Neural cell (in vitro differentiated cells): ENCODE data around the gene GNA12.

Source experiments
- EP300 ChIP-seq: fragments of 450-650 bp; conservative IDR thresholded peaks from 2 replicates; pipeline ENCODE4 v1.6.1; 2014; ENCODE audit warnings: antibody characterized with exemption, mild to moderate bottlenecking, moderate library complexity; ENCODE audit not compliant: poor library complexity, severe bottlenecking
- MXI1 ChIP-seq: fragments of 450-650 bp; conservative IDR thresholded peaks from 2 replicates; pipeline ENCODE4 v1.6.1; 2014; ENCODE audit warnings: antibody characterized with exemption, mild to moderate bottlenecking; ENCODE audit not compliant: poor library complexity, severe bottlenecking
- POLR2AphosphoS5 ChIP-seq: IDR thresholded peaks from 2 replicates; pipeline ENCODE4 v1.6.1; 2012
- TF ChIP-seq, protein P1 (sequence below): fragments of 450-650 bp; IDR thresholded peaks from 2 replicates; pipeline ENCODE4 v1.5.1; 2014; ENCODE audit warnings: antibody characterized with exemption, mild to moderate bottlenecking, moderate library complexity; ENCODE audit not compliant: poor library complexity, severe bottlenecking

DNA sequence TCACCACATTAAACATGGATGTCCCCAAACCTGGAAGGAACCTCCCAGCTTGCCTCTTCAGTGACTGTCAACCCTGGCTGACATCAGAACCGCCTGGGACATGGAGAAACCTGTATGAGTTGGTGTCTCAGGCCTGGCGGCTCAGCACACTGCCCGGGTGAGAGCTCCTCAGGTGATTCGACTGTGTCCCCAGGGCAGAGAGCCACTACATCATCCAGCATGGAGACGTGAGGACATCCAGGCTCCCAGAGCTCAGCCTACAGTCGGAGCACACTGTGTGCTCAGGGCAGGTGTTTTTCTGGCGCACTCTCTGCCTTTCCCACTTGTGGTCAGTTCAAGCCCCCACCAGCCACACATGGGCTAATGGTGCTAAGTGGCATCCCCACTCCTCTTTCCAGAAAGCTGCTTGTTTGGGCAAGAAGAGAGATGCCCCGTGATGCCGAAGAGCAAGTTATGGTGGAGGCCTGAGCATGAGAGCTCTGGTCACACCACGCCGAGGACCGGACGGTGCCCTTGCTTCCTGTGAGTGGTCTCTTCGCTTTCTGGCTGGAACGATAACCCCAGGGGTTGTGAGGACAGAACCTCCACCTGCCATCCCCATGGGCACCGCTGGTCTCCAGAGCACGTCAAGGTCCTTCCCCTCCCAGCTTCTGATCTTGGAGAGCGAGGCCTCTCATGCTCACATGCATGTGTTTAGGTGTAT is 117.6 kb downstream of the GNA12 start:
- TF ChIP-seq, protein P1, sequence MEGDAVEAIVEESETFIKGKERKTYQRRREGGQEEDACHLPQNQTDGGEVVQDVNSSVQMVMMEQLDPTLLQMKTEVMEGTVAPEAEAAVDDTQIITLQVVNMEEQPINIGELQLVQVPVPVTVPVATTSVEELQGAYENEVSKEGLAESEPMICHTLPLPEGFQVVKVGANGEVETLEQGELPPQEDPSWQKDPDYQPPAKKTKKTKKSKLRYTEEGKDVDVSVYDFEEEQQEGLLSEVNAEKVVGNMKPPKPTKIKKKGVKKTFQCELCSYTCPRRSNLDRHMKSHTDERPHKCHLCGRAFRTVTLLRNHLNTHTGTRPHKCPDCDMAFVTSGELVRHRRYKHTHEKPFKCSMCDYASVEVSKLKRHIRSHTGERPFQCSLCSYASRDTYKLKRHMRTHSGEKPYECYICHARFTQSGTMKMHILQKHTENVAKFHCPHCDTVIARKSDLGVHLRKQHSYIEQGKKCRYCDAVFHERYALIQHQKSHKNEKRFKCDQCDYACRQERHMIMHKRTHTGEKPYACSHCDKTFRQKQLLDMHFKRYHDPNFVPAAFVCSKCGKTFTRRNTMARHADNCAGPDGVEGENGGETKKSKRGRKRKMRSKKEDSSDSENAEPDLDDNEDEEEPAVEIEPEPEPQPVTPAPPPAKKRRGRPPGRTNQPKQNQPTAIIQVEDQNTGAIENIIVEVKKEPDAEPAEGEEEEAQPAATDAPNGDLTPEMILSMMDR, result no peak
- TF ChIP-seq EP300 (no peak), MXI1 (no peak), POLR2AphosphoS5 (no peak)
